Pancreas (tissue), 10 donors: ENCODE data around the gene RAP1GAP2. TPM values are rescaled to one million over a fixed set of nuclear protein-coding genes. Genes with fewer than 3 reads are reported as not detected.

Experiments used
- ATAC-seq, 4 donors: fragments of 200-7000 bp; cut with Tn5 transposase; one replicate each; pipeline versions ENCODE4 v1.8.0 to v1.9.1; 2020; ENCODE audit warnings: mild to moderate bottlenecking in 4 of 4, moderate library complexity in 4 of 4
- DNase-seq, 6 donors: peaks; one replicate each; pipeline ENCODE4 v3.0.0-alpha.2; 2020
- FAIRE-seq: peaks from 2 replicates; lab custom pipeline; 2012; peaks lifted over from hg19 to GRCh38; lab: Jason Lieb, UNC
- H3K27ac ChIP-seq, 4 donors: fragments of 200-600 bp; sonication (generic); 1 replicate in 3 of 4; 2 replicates in 1 of 4; pipeline versions ENCODE4 v1.5.0 to v1.8.0; 2020
- H3K27me3 ChIP-seq, 4 donors: fragments of 200-600 bp; one replicate each; pipeline ENCODE4 v1.8.0; 2021
- H3K36me3 ChIP-seq, 3 donors: fragments of 200-600 bp; sonication (generic) in 1 of 3; one replicate each; pipeline versions ENCODE4 v1.5.0 to v1.8.0; 2020 to 2021
- H3K4me1 ChIP-seq, 3 donors: fragments of 200-600 bp; one replicate each; pipeline ENCODE4 v1.8.0; 2021
- H3K4me3 ChIP-seq, 4 donors: fragments of 200-600 bp; sonication (generic) in 2 of 4; one replicate each; pipeline versions ENCODE4 v1.5.0 to v1.8.0; 2020 to 2021
- H3K9me3 ChIP-seq, 4 donors: fragments of 200-600 bp; one replicate each; pipeline ENCODE4 v1.8.0; 2021
- WGBS, 2 donors: extraction: QIAGEN DNeasy Blood & Tissue Kit; methylation state at CpG; one replicate each; pipeline ENCODE4 v1.1.7; 2013; 5-methylcytosine and 5-hydroxymethylcytosine counted together
- intact Hi-C, 3 donors: fragments of 100-400 bp; cut with DNase I; formaldehyde crosslinking; loops; one replicate each; pipeline versions ENCODE4 v1.11.1 to v1.14.2; 2022
- polyA plus RNA-seq, 2 donors: library from polyadenylated mRNA; stranded (reverse); fragments of 200-250 nt; gene quantifications; one replicate each; pipeline ENCODE4 v1.2.3, GENCODE V29; 2013
- total RNA-seq, 6 donors: library from RNA; stranded (reverse); fragmentation: NEBNext Ultra II Directional in 4 of 6; extraction: Animal tissue kit (Norgen Biotek cat#: 25700) in 4 of 6; gene quantifications; one replicate each; pipeline versions ENCODE4 v1.2.1 to v1.2.4, GENCODE V29; 2021 to 2023
- TF ChIP-seq, protein P1 (sequence below), 4 donors: fragments of 200-600 bp; sonication (generic) in 3 of 4; IDR thresholded peaks; one replicate each; pipeline versions ENCODE4 v1.5.0 to v1.8.0; 2021; ENCODE audit warnings: antibody characterized with exemption in 4 of 4
- donor health status: healthy with polysubstance abuse.
- donor health status: DM: no; HTN: no; CAD: no; lungs with moderate emphysema.
- donor health status: DM: no; HTN: no; CAD: no.
- donor health status: control.
- donor health status: control.
- donor health status: Bipolar disorder and iron deficiency.
- donor health status: DM: yes; HTN: yes; CAD: no.
- donor health status: DM: no; HTN: no; CAD: no.
- donor health status: DM: no; HTN: no; CAD: no.
- donor health status: DM: yes; HTN: yes; CAD: no.

RAP1GAP2 gene
- total and polyA plus RNA-seq, 8 donors, result 29.7 to 51.2 (median 43.0) TPM

DNA sequence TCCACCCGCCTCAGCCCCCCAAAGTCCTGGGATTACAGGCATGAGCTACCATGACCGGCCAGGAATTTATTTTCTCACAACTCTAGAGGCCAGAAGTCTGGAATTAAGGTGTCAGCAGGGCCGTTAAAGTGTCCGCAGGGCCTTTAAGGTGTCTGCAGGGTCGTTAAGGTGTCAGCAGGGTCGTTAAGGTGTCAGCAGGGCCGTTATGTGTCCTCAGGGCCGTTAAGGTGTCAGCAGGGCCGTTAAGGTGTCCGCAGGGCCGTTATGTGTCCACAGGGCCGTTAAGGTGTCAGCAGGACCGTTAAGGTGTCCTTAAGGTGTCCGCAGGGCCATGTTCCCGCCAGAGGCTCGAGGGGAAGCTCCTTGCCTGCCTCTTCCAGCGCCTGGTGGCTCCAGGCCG lies 125.2 kb downstream of the RAP1GAP2 start:
- no peak for FAIRE-seq
- H3K27me3 ChIP-seq, result no peaks in the 10 kb centered on the region
- 79 to 80% methylated on average over 18 of the region's 18 CpGs for WGBS, 2 donors
- no peak for ATAC-seq
- H3K27ac ChIP-seq, result no peak overlapping the region
- TF ChIP-seq, protein P1, sequence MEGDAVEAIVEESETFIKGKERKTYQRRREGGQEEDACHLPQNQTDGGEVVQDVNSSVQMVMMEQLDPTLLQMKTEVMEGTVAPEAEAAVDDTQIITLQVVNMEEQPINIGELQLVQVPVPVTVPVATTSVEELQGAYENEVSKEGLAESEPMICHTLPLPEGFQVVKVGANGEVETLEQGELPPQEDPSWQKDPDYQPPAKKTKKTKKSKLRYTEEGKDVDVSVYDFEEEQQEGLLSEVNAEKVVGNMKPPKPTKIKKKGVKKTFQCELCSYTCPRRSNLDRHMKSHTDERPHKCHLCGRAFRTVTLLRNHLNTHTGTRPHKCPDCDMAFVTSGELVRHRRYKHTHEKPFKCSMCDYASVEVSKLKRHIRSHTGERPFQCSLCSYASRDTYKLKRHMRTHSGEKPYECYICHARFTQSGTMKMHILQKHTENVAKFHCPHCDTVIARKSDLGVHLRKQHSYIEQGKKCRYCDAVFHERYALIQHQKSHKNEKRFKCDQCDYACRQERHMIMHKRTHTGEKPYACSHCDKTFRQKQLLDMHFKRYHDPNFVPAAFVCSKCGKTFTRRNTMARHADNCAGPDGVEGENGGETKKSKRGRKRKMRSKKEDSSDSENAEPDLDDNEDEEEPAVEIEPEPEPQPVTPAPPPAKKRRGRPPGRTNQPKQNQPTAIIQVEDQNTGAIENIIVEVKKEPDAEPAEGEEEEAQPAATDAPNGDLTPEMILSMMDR (IDR thresholded peaks at IDR 0.05), result no peak
- no peak overlapping the region for H3K4me3 ChIP-seq
- no peak for DNase-seq
- intact Hi-C loops, result no loop called here
- peaks cover 0 to 2% (median 0%) of the 10 kb centered on the region in 3 donors for H3K4me1 ChIP-seq
- H3K36me3 ChIP-seq, result no peaks in the 10 kb centered on the region
- no peaks in the 10 kb centered on the region for H3K9me3 ChIP-seq

DNA sequence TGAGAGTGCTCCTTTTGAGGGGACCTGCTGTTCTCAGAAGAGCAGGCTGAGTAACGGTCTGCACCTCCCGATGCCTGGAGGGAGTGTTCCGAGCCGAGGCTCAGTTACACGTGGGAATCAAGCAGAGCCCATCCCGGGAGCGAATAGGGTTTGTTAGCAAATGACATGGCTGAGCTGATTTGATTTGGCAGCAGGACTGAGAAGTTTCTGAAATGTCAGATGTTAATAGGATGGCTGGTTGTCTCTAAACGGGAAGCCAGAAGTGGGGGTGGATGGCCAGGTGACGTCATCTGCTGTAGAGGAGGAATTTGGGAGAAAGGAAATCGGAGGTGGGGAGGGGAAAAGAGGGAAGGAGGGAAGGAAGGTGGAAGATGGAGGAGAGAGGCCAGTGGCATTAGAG lies 128.0 kb downstream of the RAP1GAP2 start:
- intact Hi-C loops, result no loop called here
- H3K27ac ChIP-seq, result no peak overlapping the region
- no peaks in the 10 kb centered on the region for H3K36me3 ChIP-seq
- DNase-seq (no peak), FAIRE-seq (no peak), ATAC-seq (no peak)
- no peaks in the 10 kb centered on the region for H3K9me3 ChIP-seq
- peaks cover 0 to 2% (median 0%) of the 10 kb centered on the region in 3 donors for H3K4me1 ChIP-seq
- WGBS, 2 donors, result 44 to 61% methylated on average over 10 of the region's 10 CpGs
- no peak overlapping the region for H3K4me3 ChIP-seq
- TF ChIP-seq, protein P1 (IDR thresholded peaks at IDR 0.05), result no peak
- H3K27me3 ChIP-seq, result no peaks in the 10 kb centered on the region

DNA sequence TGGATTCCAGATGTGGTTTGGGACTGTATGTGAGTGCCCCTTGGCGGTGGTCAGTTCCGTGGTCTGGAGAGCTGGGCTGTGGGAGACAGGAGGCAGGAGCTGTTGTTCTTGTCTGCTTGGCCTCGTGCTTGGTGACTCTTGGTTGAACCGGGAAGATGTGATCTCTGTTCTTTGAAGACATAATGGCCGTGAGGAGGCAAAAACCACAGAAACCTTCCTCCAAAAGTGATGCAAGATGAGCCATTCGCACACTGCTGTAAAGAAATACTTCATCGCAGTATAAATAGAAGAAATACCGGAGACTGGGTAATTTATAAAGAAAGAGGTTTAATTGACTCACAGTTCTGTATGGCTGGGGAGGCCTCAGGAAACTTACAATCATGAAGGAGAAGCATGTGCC lies 128.8 kb downstream of the RAP1GAP2 start:
- 90 to 91% methylated on average over 8 of the region's 8 CpGs for WGBS, 2 donors
- FAIRE-seq, result no peak
- intact Hi-C loops, result loop anchor here in 1 of 3 donors (5.0 kb wide), 1 partner anchor 78 kb away; no protein-coding TSS in a partner anchor
- no peak for ATAC-seq
- Histone ChIP-seq H3K4me1 (peaks cover 0 to 2% (median 0%) of the 10 kb centered on the region in 3 donors), H3K27me3 (no peaks in the 10 kb centered on the region), H3K36me3 (no peaks in the 10 kb centered on the region), H3K4me3 (no peak overlapping the region), H3K27ac (no peak overlapping the region), H3K9me3 (no peaks in the 10 kb centered on the region)
- DNase-seq, result no peak
- TF ChIP-seq, protein P1 (IDR thresholded peaks at IDR 0.05), result no peak

DNA sequence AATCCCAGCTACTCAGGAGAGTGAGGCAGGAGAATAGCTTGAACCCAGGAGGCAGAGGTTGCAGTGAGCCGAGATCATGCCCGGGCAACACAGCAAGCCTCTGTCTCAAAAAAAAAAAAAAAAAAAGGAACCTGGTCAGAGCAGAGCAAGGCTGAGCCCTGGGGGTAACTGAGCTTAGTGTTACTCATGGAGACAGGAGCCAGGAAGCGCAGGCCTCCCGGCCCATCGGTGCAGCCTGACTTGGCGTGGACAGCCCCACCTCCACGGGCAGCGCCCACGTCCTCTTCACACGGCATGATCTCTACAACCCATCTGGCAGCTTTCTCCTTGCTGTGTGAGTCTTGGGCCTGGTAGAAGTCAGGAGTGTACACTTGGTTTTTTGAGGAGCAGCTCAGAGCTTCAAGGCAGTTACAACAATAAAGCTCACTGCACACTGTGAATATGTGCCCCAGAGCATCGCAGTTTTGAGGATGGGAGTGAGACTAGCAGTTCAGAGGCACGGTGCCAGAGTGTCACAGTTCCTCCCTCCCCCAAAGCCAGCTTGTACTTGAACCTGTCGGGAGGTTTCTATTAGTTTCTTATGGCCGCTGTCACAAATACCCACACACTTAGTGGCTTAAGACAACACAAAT lies 129.9 kb downstream of the RAP1GAP2 start:
- H3K4me1 ChIP-seq, result peaks cover 0 to 2% (median 0%) of the 10 kb centered on the region in 3 donors
- ATAC-seq (peak; percentile 22 to 42 (median 24)), DNase-seq (peak in 2 of 6 donors; percentile 42 to 60), FAIRE-seq (no peak)
- H3K9me3 ChIP-seq, result no peaks in the 10 kb centered on the region
- WGBS, 2 donors, result 54 to 68% methylated on average over 14 of the region's 14 CpGs
- TF ChIP-seq, protein P1 (IDR thresholded peaks at IDR 0.05), result no peak
- H3K36me3 ChIP-seq, result no peaks in the 10 kb centered on the region
- intact Hi-C loops, result loop anchor here in 1 of 3 donors (5.0 kb wide), 1 partner anchor 79 kb away; no protein-coding TSS in a partner anchor
- no peaks in the 10 kb centered on the region for H3K27me3 ChIP-seq
- H3K27ac ChIP-seq, result no peak overlapping the region
- H3K4me3 ChIP-seq, result no peak overlapping the region
